ENCODE data around the gene SUN1.

Gene SUN1

DNA sequence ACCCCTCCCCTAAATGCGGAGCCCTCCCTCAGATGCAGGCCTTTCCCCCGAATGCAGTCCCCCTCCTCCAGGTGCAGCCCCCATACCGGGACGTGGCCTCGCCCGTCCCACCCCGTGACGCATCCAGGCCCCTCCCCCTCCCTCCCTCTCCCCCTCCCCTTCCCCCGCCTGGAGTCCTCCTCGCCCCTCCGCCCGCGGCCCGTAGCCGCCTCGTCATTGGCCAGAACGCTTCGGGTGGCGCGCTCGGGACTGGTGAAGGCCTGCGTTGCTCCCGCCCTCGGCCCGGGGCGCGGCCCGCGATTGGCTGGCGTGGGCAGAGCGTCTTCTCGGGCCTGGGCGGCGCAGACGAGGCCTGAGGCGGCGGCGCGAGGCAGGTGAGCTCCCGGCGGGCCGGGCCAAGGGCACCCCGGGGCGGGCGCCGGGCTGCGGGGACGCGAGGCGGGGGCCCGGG, 16.0 kb upstream of the SUN1 start:
- H3K27me3 ChIP-seq (ENCODE audit: control insufficient read depth, insufficient read depth, low read length) = no peaks in the 10 kb centered on the region
- H3K9me3 ChIP-seq (ENCODE audit: control insufficient read depth, low read length) = no peaks in the 10 kb centered on the region
- H3K9ac ChIP-seq (ENCODE audit: low read length) = no peak overlapping the region
- peaks cover 26% of the 10 kb centered on the region for H3K4me1 ChIP-seq (ENCODE audit: control insufficient read depth, insufficient read depth, low read length)
- no peak overlapping the region for H3K4me3 ChIP-seq (ENCODE audit: low read length)
- H3K36me3 ChIP-seq (ENCODE audit: control insufficient read depth, insufficient read depth, low read length) = no peaks in the 10 kb centered on the region

- no peaks in the 10 kb centered on the region for H3K27me3 ChIP-seq (ENCODE audit: control insufficient read depth, insufficient read depth, low read length)
- peak overlapping the region; percentile 95 for H3K9ac ChIP-seq (ENCODE audit: low read length)
- no peaks in the 10 kb centered on the region for H3K9me3 ChIP-seq (ENCODE audit: control insufficient read depth, low read length)
- H3K4me1 ChIP-seq (ENCODE audit: control insufficient read depth, insufficient read depth, low read length) = peaks cover 27% of the 10 kb centered on the region
- H3K4me3 ChIP-seq (ENCODE audit: low read length) = peak overlapping the region; percentile 89
- H3K36me3 ChIP-seq (ENCODE audit: control insufficient read depth, insufficient read depth, low read length) = no peaks in the 10 kb centered on the region
These were observed 15.3 kb upstream of the SUN1 start for GRCh38 chr7:816751-817671.

- Histone ChIP-seq H3K9ac (ENCODE audit: low read length) (no peak overlapping the region), H3K36me3 (ENCODE audit: control insufficient read depth, insufficient read depth, low read length) (no peaks in the 10 kb centered on the region), H3K4me3 (ENCODE audit: low read length) (no peak overlapping the region), H3K4me1 (ENCODE audit: control insufficient read depth, insufficient read depth, low read length) (peaks cover 25% of the 10 kb centered on the region), H3K27me3 (ENCODE audit: control insufficient read depth, insufficient read depth, low read length) (no peaks in the 10 kb centered on the region), H3K9me3 (ENCODE audit: control insufficient read depth, low read length) (no peaks in the 10 kb centered on the region)
These were observed 14.1 kb upstream of the SUN1 start for GRCh38 chr7:818031-818699.

GRCh38 chr7:820341-820740, 11.9 kb upstream of the SUN1 start:
- Histone ChIP-seq H3K36me3 (ENCODE audit: control insufficient read depth, insufficient read depth, low read length) (no peaks in the 10 kb centered on the region), H3K4me3 (ENCODE audit: low read length) (no peak overlapping the region), H3K9me3 (ENCODE audit: control insufficient read depth, low read length) (no peaks in the 10 kb centered on the region), H3K27me3 (ENCODE audit: control insufficient read depth, insufficient read depth, low read length) (no peaks in the 10 kb centered on the region), H3K9ac (ENCODE audit: low read length) (no peak overlapping the region), H3K4me1 (ENCODE audit: control insufficient read depth, insufficient read depth, low read length) (peaks cover 31% of the 10 kb centered on the region)

DNA sequence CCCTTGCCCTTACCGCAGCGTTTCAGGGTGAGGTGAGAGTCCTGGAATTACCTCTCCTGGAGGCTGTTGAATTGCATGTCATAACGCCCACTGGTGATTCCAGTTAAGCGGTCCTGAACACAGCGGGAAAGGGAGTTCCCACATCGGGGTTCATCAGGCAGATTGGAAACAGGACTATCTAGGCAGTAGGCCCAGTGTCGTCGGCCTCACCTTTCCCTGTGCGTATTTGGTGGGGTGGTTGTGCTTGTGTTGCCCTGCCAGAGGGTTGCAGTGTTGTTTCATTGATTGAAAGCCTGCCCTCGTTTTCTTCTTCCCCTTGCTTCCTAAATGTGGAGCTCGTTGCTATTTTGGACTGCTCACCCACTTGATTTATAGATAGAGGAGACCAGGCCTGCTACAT, 10.6 kb upstream of the SUN1 start:
- Histone ChIP-seq H3K4me1 (ENCODE audit: control insufficient read depth, insufficient read depth, low read length) (peaks cover 28% of the 10 kb centered on the region), H3K9ac (ENCODE audit: low read length) (no peak overlapping the region), H3K4me3 (ENCODE audit: low read length) (no peak overlapping the region)

DNA sequence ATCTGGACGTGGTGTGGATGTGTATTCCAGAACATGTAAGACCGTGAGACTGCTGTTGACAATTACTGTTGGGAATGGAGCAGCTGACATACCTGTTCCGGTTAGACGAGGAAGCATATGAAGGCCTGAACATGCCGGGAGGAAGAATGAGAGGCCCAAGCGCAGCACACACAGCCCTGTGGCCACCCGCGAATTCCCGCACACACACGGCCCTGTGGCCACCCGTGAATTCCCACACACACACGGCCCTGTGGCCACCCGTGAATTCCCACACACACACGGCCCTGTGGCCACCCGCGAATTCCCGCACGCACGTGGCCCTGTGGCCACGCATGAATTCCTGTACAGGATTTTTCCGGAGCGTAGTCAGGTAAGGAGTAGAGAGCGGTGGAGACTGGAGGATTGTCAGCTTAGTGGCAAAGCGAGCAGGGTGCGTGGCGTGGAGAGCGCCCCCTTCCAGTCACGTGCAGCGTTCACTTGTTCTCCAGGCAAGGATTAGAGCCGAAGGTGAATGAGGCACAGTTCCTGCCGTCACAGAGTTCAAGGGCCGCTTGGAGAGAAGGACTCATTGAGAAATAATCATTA, 9.5 kb upstream of the SUN1 start:
- Histone ChIP-seq H3K9ac (ENCODE audit: low read length) (no peak overlapping the region), H3K36me3 (ENCODE audit: control insufficient read depth, insufficient read depth, low read length) (no peaks in the 10 kb centered on the region), H3K4me3 (ENCODE audit: low read length) (no peak overlapping the region), H3K27me3 (ENCODE audit: control insufficient read depth, insufficient read depth, low read length) (no peaks in the 10 kb centered on the region), H3K9me3 (ENCODE audit: control insufficient read depth, low read length) (no peaks in the 10 kb centered on the region), H3K4me1 (ENCODE audit: control insufficient read depth, insufficient read depth, low read length) (peaks cover 28% of the 10 kb centered on the region)

More for the DNA sequence above, 10.6 kb upstream of the SUN1 start:
- no peaks in the 10 kb centered on the region for H3K27me3 ChIP-seq (ENCODE audit: control insufficient read depth, insufficient read depth, low read length)
- no peaks in the 10 kb centered on the region for H3K36me3 ChIP-seq (ENCODE audit: control insufficient read depth, insufficient read depth, low read length)
- no peaks in the 10 kb centered on the region for H3K9me3 ChIP-seq (ENCODE audit: control insufficient read depth, low read length)

GRCh38 chr7:823649-824048, 8.6 kb upstream of the SUN1 start:
- H3K9ac ChIP-seq (ENCODE audit: low read length) = no peak overlapping the region
- H3K4me1 ChIP-seq (ENCODE audit: control insufficient read depth, insufficient read depth, low read length) = peaks cover 28% of the 10 kb centered on the region

DNA sequence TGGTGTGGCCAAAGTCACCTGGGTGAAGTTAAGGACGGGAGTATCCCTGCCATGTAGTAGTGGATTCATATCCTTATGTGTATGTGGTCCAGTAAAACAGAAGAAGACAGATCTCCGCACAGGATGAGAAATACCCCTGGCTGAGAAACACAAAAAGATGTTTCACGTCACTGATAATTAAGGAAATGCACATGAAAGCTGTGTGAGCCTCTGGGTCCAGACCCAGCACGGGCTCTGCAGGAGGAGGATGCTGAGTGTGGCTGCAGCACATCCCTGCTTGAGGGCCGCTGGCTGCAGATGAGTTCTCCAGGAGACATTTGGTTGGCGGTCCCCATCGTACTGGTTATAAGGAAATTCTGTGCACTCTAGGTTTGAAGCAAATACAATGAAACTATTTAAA, 8.2 kb upstream of the SUN1 start:
- H3K27me3 ChIP-seq (ENCODE audit: control insufficient read depth, insufficient read depth, low read length) = no peaks in the 10 kb centered on the region
- no peak overlapping the region for H3K9ac ChIP-seq (ENCODE audit: low read length)
- no peaks in the 10 kb centered on the region for H3K36me3 ChIP-seq (ENCODE audit: control insufficient read depth, insufficient read depth, low read length)
- no peaks in the 10 kb centered on the region for H3K9me3 ChIP-seq (ENCODE audit: control insufficient read depth, low read length)
- H3K4me3 ChIP-seq (ENCODE audit: low read length) = no peak overlapping the region
- peaks cover 28% of the 10 kb centered on the region for H3K4me1 ChIP-seq (ENCODE audit: control insufficient read depth, insufficient read depth, low read length)

More at GRCh38 chr7:823649-824048, 8.6 kb upstream of the SUN1 start:
- Histone ChIP-seq H3K27me3 (ENCODE audit: control insufficient read depth, insufficient read depth, low read length) (no peaks in the 10 kb centered on the region), H3K36me3 (ENCODE audit: control insufficient read depth, insufficient read depth, low read length) (no peaks in the 10 kb centered on the region), H3K9me3 (ENCODE audit: control insufficient read depth, low read length) (no peaks in the 10 kb centered on the region), H3K4me3 (ENCODE audit: low read length) (no peak overlapping the region)

DNA sequence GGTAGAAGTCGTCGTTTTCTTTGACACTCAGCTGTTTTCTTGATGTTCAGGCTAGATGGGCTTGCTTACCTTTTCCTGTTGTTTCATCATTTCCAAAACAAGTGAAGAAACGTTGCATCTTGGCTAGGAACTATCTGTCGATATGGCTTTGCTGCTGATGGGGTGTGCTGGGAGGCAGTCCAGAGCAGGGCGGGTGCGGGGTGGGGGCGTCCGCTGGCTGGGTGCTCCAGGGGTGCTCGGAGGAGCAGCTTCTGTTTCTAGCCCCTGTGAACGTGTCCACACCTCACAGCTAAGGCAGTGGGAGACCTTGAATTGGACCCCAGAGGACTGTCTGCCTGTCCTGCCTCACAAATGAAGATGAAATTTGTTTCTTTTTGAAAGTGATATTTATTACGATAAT, 7.6 kb upstream of the SUN1 start:
- peaks cover 28% of the 10 kb centered on the region for H3K4me1 ChIP-seq (ENCODE audit: control insufficient read depth, insufficient read depth, low read length)
- no peaks in the 10 kb centered on the region for H3K36me3 ChIP-seq (ENCODE audit: control insufficient read depth, insufficient read depth, low read length)
- H3K9me3 ChIP-seq (ENCODE audit: control insufficient read depth, low read length) = no peaks in the 10 kb centered on the region
- H3K4me3 ChIP-seq (ENCODE audit: low read length) = no peak overlapping the region
- no peak overlapping the region for H3K9ac ChIP-seq (ENCODE audit: low read length)
- H3K27me3 ChIP-seq (ENCODE audit: control insufficient read depth, insufficient read depth, low read length) = no peaks in the 10 kb centered on the region

GRCh38 chr7:825386-825785, 6.9 kb upstream of the SUN1 start:
- H3K27me3 ChIP-seq (ENCODE audit: control insufficient read depth, insufficient read depth, low read length) = no peaks in the 10 kb centered on the region
- H3K9ac ChIP-seq (ENCODE audit: low read length) = no peak overlapping the region
- H3K4me3 ChIP-seq (ENCODE audit: low read length) = no peak overlapping the region
- no peaks in the 10 kb centered on the region for H3K9me3 ChIP-seq (ENCODE audit: control insufficient read depth, low read length)
- peaks cover 34% of the 10 kb centered on the region for H3K4me1 ChIP-seq (ENCODE audit: control insufficient read depth, insufficient read depth, low read length)
- H3K36me3 ChIP-seq (ENCODE audit: control insufficient read depth, insufficient read depth, low read length) = no peaks in the 10 kb centered on the region

- H3K9me3 ChIP-seq (ENCODE audit: control insufficient read depth, low read length) = no peaks in the 10 kb centered on the region
- H3K4me1 ChIP-seq (ENCODE audit: control insufficient read depth, insufficient read depth, low read length) = peaks cover 44% of the 10 kb centered on the region
- H3K9ac ChIP-seq (ENCODE audit: low read length) = no peak overlapping the region
- no peak overlapping the region for H3K4me3 ChIP-seq (ENCODE audit: low read length)
- H3K36me3 ChIP-seq (ENCODE audit: control insufficient read depth, insufficient read depth, low read length) = no peaks in the 10 kb centered on the region
- no peaks in the 10 kb centered on the region for H3K27me3 ChIP-seq (ENCODE audit: control insufficient read depth, insufficient read depth, low read length)
These were observed 5.9 kb upstream of the SUN1 start for GRCh38 chr7:826230-826917.
